Activated T-cell treated with anti-CD3 and anti-CD28 coated beads, Interleukin-2, amount 50 U/mL, for 48 hours (primary cell): ENCODE data around the gene ZNF121.
"Not testable (repeated sequence)": the region's sequence is repeated elsewhere in the genome, so short reads cannot be mapped to it uniquely, and the experiment has no call there.

Experiments
- DNase-seq, 2 experiments: peaks; one replicate each; pipeline ENCODE4 v3.0.0-alpha.2; 2020

The ZNF121 gene

GRCh38 chr19:9584073-9584833 is at the start of gene ZNF121:
Gene ZNF121 (minus strand): TSS chr19:9584504. CDS start chr19:9568097, 16,407 bp downstream.
- peak; percentile 90 to 91 for DNase-seq

- no peak for DNase-seq
Measured at GRCh38 chr19:9627856-9628255, 43.6 kb upstream of the ZNF121 start.

GRCh38 chr19:9622531-9622930 is 38.2 kb upstream of the ZNF121 start:
- no peak for DNase-seq

DNA sequence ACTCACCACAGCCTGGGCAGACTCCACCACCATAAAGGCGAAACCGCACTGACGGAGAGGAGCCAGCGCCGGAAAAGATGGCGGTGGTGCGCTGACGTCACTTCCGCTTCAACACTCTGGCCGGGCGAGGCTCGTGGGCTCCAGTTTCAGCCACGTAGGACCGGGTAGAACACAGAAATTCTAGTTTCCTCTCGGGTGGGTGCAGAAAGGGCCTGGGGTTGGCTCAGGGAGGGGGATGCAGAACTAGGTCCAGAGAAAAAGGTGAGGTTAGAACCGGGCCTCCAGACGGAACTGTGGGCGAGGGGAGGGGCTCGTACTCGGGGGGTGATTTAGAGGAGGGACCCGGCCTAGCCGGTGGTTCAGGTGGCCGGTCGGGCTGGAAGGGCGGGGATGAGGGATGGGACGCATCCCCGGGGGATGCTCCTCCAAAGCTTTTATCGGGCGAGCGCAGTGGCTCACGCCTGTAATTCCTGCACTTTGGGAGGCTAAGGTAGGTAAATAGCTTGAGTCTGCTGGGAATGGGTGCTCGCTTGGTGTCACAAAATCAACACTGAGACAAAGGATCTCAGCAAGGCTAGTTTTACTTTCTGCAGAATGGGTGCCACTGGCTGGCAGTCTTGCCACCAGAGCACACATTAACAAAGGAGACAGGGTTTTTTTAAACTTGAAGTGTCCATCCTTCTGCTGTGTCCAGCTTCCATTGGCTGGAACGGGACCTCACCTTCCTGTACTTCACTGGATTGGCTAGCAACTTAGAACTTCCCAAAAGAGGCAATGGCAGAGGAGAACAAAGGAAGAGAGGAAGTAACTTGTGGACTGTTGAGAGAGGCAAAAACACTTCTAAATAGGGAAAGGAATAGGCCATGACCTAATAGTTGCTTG is 37.1 kb upstream of the ZNF121 start, which contains the start of gene ZNF561:
Gene ZNF561, minus strand, starts transcription at position 77 of the 882 bp plus-strand sequence. CDS start 1,776 bp downstream, outside the sequence.
- peak; percentile 91 to 92 for DNase-seq

DNA sequence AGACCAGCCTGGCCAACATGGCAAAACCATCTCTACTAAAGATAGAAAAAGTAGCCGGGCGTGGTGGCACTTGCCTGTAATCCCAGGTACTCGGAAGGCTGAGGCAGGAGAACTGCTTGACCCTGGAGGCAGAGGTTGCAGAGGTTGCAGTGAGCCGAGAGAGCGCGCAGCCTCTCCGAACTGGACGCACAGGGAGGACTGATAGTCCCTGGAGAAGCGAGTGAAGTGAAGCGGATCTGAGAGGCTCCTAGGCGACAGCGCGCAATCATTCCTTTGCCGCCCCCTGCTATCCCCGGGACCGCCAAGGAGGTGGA is 36.5 kb upstream of the ZNF121 start:
- no peak for DNase-seq

- no peak for DNase-seq
Measured at GRCh38 chr19:9615844-9616243, 31.5 kb upstream of the ZNF121 start.

GRCh38 chr19:9610484-9611113 is 26.3 kb upstream of the ZNF121 start:
- no peak for DNase-seq

DNA sequence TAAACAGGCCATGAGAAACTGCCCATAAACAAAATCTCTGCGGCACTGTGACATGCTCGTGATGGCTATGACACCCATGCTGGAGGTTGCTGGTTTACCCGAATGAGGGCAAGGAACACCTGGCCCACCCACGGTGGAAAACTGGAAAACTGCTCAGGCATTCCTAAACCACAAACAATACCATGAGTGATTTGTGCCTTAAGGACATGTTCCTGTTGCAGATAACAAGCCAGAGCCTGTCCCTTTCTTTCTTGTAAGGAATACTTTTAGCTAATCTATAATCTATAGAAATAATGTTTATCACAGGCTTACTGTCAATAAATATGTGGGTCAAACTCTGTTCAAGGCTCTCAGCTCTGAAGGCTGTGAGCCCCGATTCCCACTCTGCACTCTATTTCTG is 24.6 kb upstream of the ZNF121 start:
- no peak for DNase-seq

GRCh38 chr19:9597027-9597426 is 12.7 kb upstream of the ZNF121 start:
- no peak for DNase-seq

GRCh38 chr19:9586764-9587163 is 2.5 kb upstream of the ZNF121 start:
- DNase-seq = peak; percentile 85

- DNase-seq = not testable (repeated sequence)
Measured at GRCh38 chr19:9582081-9582725, 2.1 kb downstream of the ZNF121 start.

DNA sequence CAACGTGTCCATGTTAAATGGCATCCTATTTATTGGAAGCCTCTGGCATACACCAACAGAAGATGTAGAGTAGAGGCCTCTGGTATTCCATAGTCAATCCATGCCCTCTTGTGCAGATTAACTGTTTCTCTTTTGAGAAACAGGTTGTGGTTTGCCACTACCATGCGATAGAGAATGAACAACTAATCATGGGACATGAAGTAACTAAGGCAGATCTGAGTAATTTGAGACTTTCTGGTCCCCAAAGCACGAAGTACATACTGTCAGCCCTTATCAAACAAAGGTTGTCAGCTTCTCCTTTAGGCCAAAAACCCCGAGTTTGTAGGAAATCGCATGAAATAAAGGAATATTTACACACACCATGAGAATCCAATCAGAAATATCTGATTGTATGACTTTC is 3.6 kb downstream of the ZNF121 start:
- no peak for DNase-seq

DNA sequence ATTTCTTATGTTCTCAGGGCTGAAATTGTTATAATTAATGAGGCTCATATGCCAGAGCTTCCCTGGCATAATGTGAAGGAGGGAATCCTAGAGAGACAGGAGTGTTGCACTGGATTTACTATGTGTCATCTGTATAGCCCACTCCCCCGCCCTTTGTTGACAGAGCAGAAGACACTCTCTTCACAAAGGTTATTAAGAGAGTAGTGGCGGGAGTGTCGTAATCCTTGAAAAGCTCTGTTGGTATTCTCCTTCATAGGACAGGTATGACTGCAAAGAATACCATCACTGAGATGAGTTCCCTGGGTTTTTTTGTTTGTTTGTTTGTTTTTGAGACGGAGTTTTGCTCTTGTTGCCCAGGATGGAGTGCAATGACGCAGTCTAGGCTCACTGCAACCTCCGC is 14.0 kb downstream of the ZNF121 start:
- no peak for DNase-seq

- no peak for DNase-seq
Measured at GRCh38 chr19:9566729-9567128, 17.6 kb downstream of the ZNF121 start.

DNA sequence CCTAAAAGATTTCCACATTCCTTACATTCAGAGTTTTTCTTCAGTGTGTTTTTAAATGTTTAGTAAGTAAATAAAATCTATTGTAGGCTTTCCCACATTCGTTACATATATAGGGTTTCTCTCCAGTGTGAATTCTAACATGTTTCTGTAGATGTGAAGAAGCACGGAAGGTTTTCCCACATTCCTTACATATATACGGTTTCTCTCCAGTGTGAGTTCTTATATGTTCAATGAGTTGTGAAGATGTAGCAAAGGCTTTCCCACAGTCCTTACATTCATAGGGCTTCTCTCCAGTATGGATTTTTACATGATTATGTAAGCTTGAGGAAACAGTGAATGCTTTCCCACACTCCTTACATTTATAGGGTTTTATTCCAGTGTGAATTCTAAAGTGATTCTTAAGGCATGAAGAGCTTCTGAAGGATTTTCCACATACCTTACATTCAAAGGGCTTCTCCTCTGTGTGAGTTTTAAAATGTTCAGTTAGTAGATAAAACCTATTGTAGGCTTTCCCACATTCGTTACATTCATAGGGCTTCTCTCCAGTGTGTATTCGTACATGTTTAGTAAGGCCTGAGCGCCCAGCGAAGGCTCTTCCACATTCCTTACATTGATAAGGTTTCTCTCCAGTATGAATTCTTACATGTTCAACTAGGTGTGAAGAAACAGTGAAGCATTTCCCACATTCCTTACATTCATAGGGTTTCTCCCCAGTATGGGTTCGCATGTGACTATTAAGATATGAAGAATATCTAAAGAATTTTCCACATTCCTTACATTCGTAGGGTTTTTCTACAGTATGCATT is 18.2 kb downstream of the ZNF121 start:
- DNase-seq = no peak

DNA sequence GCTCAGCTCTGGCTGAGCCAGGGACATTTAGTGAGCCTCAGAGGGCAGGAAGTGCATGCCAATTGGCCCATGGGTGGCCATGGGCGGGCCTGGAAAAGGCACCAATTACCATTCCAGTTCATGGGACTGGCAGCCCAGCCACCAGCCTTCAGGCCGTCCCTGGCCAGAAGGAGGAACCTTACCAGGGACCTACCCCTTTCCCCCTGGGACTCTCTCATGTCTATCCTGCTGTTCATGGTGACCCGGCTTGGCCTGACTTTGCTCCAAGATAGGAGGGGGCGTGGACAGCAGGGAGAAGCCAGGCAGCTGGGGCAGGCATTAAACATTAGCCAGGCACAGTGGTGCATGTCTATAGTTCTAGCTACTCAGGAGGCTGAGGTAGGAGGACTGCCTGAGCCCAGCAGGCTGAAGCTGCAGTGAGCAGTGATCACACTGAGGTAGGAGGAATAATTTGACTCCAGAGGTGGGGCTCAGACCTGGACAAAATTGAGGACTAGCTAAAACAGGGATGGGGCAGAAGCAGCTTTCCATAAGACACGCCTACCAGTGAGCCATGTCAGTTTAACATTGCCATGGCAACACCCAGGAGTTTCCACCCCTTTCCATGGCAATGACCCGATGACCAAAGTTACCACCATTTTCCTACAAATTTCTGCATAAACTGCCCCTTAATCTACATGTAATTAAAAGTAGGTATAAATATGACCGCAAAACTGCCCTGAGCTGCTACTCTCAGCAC is 31.6 kb downstream of the ZNF121 start:
- no peak for DNase-seq

- DNase-seq = no peak
Measured at GRCh38 chr19:9547870-9548269, 36.4 kb downstream of the ZNF121 start.

- not testable (repeated sequence) for DNase-seq
Measured at GRCh38 chr19:9541281-9541680, 43.0 kb downstream of the ZNF121 start.

DNA sequence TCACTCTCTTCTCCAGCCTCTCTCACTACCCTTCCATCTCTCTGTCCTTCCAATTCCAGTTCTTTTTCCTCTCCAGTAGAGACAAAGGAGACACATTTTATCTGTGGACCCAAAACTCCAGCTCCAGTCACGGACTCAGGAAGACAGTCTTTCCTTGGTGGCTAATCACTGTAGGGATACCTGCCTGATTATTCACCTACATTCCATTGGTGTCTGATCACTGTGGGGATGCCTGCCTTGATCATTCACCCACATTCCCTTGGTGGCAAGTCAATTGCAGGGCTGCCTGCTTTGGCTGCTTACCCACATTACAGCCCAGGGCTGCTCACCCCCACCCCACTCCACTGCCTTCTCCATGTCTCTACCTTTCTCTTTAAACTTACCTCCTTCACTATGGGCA is 44.4 kb downstream of the ZNF121 start:
- DNase-seq = not testable (repeated sequence)

DNA sequence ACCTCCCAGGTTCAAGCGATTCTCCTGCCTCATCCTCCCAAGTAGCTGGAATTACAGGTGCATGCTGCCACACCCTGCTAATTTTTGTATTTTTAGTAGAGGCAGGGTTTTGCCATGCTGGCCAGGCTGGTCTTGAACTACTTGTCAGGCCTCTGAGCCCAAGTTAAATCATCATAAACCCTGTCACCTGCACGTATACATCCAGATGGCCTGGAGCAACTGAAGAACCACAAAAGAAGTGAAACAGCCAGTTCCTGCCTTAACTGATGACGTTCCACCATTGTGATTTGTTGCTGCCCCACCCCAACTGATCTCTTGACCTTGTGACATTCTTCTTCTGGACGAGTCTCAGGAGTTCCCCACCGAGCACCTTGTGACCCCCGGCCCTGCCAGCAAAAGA is 45.1 kb downstream of the ZNF121 start:
- DNase-seq = not testable (repeated sequence)
